Neural progenitor cell (in vitro differentiated cells): Measurements from ENCODE around the gene REG4.

Source experiments
- CTCF ChIP-seq: fragments of 200-600 bp; sonication (generic); IDR thresholded peaks from 2 replicates; pipeline ENCODE4 v1.5.1; 2017; ENCODE audit warnings: antibody characterized with exemption, mild to moderate bottlenecking
- EZH2 ChIP-seq: fragments of 200-600 bp; sonication (generic); IDR thresholded peaks from 2 replicates; pipeline ENCODE4 v1.6.1; 2017; ENCODE audit warnings: antibody characterized with exemption, mild to moderate bottlenecking, moderate library complexity
- EZH2phosphoT487 ChIP-seq: fragments of 200-600 bp; sonication (generic); IDR thresholded peaks from 2 replicates; pipeline ENCODE4 v1.6.1; 2017; ENCODE audit warnings: antibody characterized with exemption

DNA sequence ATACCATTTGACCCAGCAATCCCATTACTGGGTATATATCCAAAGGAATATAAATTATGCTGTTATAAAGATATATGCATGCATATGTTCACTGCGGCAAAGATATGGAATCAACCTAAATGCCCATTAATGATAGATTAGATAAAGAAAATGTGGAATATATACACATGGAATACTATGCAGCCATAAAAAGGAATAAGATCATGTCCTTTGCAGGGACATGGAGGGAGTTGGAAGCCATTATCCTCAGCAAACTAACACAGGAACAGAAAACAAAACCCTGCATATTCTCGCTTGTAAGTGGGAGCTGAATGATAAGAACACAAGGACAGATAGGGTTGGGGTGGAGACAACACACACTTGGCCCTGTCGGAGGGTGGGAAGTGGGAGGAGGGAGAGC, 19.8 kb upstream of the REG4 start:
- no peak for TF ChIP-seq EZH2
- no peak for TF ChIP-seq CTCF
- no peak for TF ChIP-seq EZH2phosphoT487
